ENCODE data around the gene MYL7.

DNA sequence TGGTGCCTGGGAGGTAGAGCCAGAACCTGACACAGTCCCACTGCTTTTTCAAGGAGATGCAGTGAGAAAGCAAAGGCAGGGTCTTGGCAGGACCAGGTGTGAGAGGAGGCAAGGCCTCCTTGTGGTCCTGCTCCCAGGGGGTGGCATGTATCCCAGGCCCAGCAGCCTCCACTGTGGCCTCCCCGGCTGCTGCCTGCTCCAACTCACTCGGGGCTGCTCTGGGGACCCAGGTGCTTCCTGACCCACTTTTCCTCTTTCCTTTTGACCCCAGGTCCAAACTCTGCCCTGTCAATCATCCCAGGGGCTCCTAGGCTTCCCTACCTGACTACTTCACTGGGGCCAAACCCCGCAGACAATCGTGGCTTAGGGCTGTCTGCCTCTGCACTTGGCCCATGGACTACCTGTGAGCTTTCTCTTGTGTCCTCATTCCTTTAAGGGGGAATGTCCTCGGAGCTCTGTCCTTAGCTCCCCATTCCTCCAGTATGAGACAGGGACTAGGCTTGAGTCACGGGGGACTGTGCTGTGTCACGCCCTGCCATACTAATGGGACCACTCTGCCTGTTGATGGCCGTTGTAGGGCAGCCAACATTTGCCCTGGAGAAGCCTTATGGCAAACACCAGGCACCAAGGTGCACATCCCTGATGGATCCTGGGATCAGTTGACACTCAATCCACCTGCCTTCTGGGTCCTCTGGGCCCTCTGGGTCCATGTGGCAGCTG lies 38.1 kb downstream of the MYL7 start:
- TF ChIP-seq CTCF (conservative IDR thresholded peaks at IDR 0.05; ENCODE audit: low read depth in 2 of 2) (no peak), JUNB (IDR thresholded peaks at IDR 0.05; ENCODE audit: unreplicated experiment) (no peak), CREB1 (CRISPR knock-in tag; IDR thresholded peaks at IDR 0.05; ENCODE audit: low read depth) (no peak), EZH2phosphoT487 (IDR thresholded peaks at IDR 0.05; ENCODE audit: unreplicated experiment) (no peak), EZH2 (IDR thresholded peaks at IDR 0.05; ENCODE audit: low read depth, unreplicated experiment) (no peak), POLR2AphosphoS5 (IDR thresholded peaks at IDR 0.05; ENCODE audit: low read depth) (no peak)
